ENCODE results near the gene VPS16. TPM values are rescaled to one million over a fixed set of nuclear protein-coding genes. Genes with fewer than 3 reads are reported as not detected.

VPS16 gene
- total RNA-seq, 1 experiment from 2014 or later: 46.6 TPM

- Histone ChIP-seq H3K4me3 (ENCODE audit: low read depth, low read length) (no peak overlapping the region), H3K36me3 (ENCODE audit: control insufficient read depth, insufficient read depth, low read length) (no peaks in the 10 kb centered on the region), H3K27me3 (replicated peaks; ENCODE audit: control insufficient read depth, insufficient read depth, low read length) (no peaks in the 10 kb centered on the region), H3K9me3 (no peaks in the 10 kb centered on the region), H3K4me1 (peaks cover 5% of the 10 kb centered on the region; the same call in 1 of the 2 replicates)
- Mint-ChIP-seq H3K4me1 (ENCODE audit: low read depth, unreplicated experiment) (peaks cover 4% of the 10 kb centered on the region), H3K36me3 (ENCODE audit: insufficient read depth, unreplicated experiment) (no peaks in the 10 kb centered on the region), H3K4me3 (ENCODE audit: unreplicated experiment) (no peak overlapping the region), H3K9me3 (ENCODE audit: unreplicated experiment) (no peaks in the 10 kb centered on the region), H3K27ac (ENCODE audit: unreplicated experiment) (no peak overlapping the region), H3K27me3 (ENCODE audit: insufficient read depth, unreplicated experiment) (peaks cover 12% of the 10 kb centered on the region)
- TF ChIP-seq, protein P1, sequence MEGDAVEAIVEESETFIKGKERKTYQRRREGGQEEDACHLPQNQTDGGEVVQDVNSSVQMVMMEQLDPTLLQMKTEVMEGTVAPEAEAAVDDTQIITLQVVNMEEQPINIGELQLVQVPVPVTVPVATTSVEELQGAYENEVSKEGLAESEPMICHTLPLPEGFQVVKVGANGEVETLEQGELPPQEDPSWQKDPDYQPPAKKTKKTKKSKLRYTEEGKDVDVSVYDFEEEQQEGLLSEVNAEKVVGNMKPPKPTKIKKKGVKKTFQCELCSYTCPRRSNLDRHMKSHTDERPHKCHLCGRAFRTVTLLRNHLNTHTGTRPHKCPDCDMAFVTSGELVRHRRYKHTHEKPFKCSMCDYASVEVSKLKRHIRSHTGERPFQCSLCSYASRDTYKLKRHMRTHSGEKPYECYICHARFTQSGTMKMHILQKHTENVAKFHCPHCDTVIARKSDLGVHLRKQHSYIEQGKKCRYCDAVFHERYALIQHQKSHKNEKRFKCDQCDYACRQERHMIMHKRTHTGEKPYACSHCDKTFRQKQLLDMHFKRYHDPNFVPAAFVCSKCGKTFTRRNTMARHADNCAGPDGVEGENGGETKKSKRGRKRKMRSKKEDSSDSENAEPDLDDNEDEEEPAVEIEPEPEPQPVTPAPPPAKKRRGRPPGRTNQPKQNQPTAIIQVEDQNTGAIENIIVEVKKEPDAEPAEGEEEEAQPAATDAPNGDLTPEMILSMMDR (IDR thresholded peaks at IDR 0.05; ENCODE audit: insufficient read depth in 1 of 2, low read depth in 1 of 2, low read length in 1 of 2, severe bottlenecking in 1 of 2, unreplicated experiment in 1 of 2): no peak
- intact Hi-C loops (cut with micrococcal nuclease; ENCODE audit: unreplicated experiment): no loop called here
- no peak for DNase-seq
- CTCF ChIA-PET: no interaction called here
- POLR2A ChIA-PET: no interaction called here
- BruUV-seq (replicated peaks): no TSS peak
Measured at GRCh38 chr20:2801286-2801728, 39.2 kb upstream of the VPS16 start.

DNA sequence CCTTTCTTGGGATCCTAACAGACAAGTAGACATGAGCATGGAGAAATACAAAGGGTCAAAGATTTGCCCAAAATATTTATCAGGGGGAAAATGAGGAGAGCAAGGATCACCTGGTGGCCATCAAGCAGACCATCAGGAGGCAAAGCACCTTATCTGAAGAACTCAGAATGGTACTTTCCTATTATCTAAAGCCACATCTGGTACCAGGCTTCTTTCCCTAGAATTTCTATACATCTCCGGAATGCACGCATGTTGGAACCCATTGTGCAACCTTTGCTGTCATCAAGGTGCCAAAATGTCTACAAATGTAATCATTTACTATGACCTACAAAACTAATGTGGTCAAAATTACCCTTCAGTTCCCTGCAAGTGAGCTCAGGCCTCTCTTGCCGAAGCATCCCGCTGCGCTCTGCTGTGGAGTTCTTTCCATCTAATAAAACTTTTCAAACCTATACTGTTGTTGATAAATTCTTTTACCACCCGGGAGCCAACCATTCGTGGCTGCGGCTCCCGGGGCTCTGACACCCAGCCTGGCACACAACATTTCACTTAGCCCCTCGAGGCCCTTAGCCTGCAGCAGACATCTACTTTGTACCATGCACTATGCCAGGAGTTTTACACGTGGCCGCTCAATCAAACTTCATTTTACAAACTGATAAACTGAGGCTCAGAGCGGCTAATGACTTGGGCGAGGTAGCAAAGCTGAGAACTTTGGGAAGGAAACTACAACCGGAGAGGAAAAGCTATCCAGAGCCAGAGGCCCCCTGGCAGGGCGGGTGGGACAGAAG lies 36.3 kb upstream of the VPS16 start:
- Mint-ChIP-seq H3K27me3 (ENCODE audit: insufficient read depth, unreplicated experiment) (peaks cover 9% of the 10 kb centered on the region), H3K27ac (ENCODE audit: unreplicated experiment) (no peak overlapping the region), H3K4me1 (ENCODE audit: low read depth, unreplicated experiment) (peaks cover 6% of the 10 kb centered on the region), H3K9me3 (ENCODE audit: unreplicated experiment) (no peaks in the 10 kb centered on the region), H3K4me3 (ENCODE audit: unreplicated experiment) (no peak overlapping the region), H3K36me3 (ENCODE audit: insufficient read depth, unreplicated experiment) (no peaks in the 10 kb centered on the region)
- Histone ChIP-seq H3K9me3 (no peaks in the 10 kb centered on the region), H3K36me3 (ENCODE audit: control insufficient read depth, insufficient read depth, low read length) (no peaks in the 10 kb centered on the region), H3K27me3 (replicated peaks; ENCODE audit: control insufficient read depth, insufficient read depth, low read length) (no peaks in the 10 kb centered on the region), H3K4me3 (ENCODE audit: low read depth, low read length) (no peak overlapping the region), H3K4me1 (peaks cover 7% of the 10 kb centered on the region; the same call in 1 of the 2 replicates)
- BruUV-seq (replicated peaks): no TSS peak
- ChIA-PET CTCF (no interaction called here), POLR2A (interaction anchor here (0.6 kb wide), 1 partner anchor 54 kb away, joined by 4 read pairs; no protein-coding TSS in a partner anchor)
- TF ChIP-seq, protein P1 (IDR thresholded peaks at IDR 0.05; ENCODE audit: insufficient read depth in 1 of 2, low read depth in 1 of 2, low read length in 1 of 2, severe bottlenecking in 1 of 2, unreplicated experiment in 1 of 2): no peak
- intact Hi-C loops (cut with micrococcal nuclease; ENCODE audit: unreplicated experiment): no loop called here
- no peak for DNase-seq

- no TSS peak for BruUV-seq (replicated peaks)
- TF ChIP-seq, protein P1 (IDR thresholded peaks at IDR 0.05; ENCODE audit: insufficient read depth in 1 of 2, low read depth in 1 of 2, low read length in 1 of 2, severe bottlenecking in 1 of 2, unreplicated experiment in 1 of 2): no peak
- Mint-ChIP-seq H3K9me3 (ENCODE audit: unreplicated experiment) (no peaks in the 10 kb centered on the region), H3K36me3 (ENCODE audit: insufficient read depth, unreplicated experiment) (no peaks in the 10 kb centered on the region), H3K27me3 (ENCODE audit: insufficient read depth, unreplicated experiment) (peaks cover 3% of the 10 kb centered on the region), H3K27ac (ENCODE audit: unreplicated experiment) (no peak overlapping the region), H3K4me1 (ENCODE audit: low read depth, unreplicated experiment) (peaks cover 6% of the 10 kb centered on the region), H3K4me3 (ENCODE audit: unreplicated experiment) (no peak overlapping the region)
- ChIA-PET CTCF (no interaction called here), POLR2A (interaction anchor here (0.6 kb wide), 1 partner anchor 53 kb away, joined by 4 read pairs; no protein-coding TSS in a partner anchor)
- H3K36me3 ChIP-seq (ENCODE audit: control insufficient read depth, insufficient read depth, low read length): no peaks in the 10 kb centered on the region
- no peak for DNase-seq
- peaks cover 7% of the 10 kb centered on the region; the same call in 1 of the 2 replicates for H3K4me1 ChIP-seq
- intact Hi-C loops (cut with micrococcal nuclease; ENCODE audit: unreplicated experiment): no loop called here
- H3K4me3 ChIP-seq (ENCODE audit: low read depth, low read length): no peak overlapping the region
- no peaks in the 10 kb centered on the region for H3K9me3 ChIP-seq
- no peaks in the 10 kb centered on the region for H3K27me3 ChIP-seq (replicated peaks; ENCODE audit: control insufficient read depth, insufficient read depth, low read length)
Measured at GRCh38 chr20:2804852-2805688, 35.5 kb upstream of the VPS16 start.
